Ramos (cell line): Measurements from ENCODE around the gene MYADML2.

ENCODE experiments used
- in situ Hi-C: fragments of 300-500 bp; cut with MboI; formaldehyde crosslinking; loops from one replicate; pipeline ENCODE4 v1.14.3; 2022; ENCODE audit warnings: low sequenced_read_pairs; ENCODE audit not compliant: unreplicated experiment

MYADML2 gene

GRCh38 chr17:81913394-81914102, 33.5 kb downstream of the MYADML2 start:
- in situ Hi-C loops, result no loop called here

DNA sequence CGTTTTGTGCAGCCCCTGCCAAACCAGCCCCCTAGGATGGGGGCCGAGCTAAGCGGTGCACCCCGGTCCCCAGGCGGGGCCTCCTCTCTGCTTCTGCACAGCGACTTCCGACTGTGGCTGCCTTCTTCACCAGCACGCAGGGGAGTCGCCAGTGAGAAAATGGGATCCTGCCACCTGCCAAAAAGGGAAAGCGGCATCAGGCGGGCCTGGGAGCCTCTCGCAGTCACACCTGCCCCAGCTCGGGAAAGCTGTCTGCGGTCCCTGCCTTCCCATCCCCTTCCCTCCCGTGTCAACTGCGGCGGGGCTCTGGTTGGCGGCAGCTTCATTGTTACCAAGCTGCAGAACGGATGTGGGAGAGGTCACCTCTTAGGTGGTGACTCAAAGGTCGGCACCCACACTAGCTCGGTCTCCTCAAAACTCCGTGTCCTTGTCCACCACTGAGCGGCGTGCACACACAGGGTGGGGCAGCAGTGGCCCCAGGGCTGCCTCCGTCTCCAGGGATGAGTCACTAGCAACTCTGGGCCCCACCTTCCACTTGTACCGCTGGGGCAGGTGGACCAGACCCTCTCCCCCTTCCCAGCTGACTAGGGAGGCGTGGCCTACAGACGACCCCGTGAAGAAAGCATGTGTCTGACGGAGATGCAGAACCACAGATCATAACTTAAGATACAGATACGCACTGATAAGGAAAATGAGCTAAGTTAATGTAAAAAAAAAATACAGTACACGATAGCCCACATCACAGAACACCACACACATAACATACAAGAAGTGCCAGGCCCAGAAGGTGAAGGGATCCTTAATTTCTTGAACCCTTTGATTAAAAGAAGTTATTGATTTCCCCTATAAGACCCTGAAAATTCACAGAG, 34.4 kb downstream of the MYADML2 start:
- in situ Hi-C loops, result no loop called here

GRCh38 chr17:81911969-81912368, 35.1 kb downstream of the MYADML2 start:
- in situ Hi-C loops, result no loop called here

- in situ Hi-C loops, result no loop called here
Observed at GRCh38 chr17:81911277-81911961, 35.6 kb downstream of the MYADML2 start, which contains the start of gene PCYT2. Gene PCYT2 (minus strand): TSS chr17:81911399. CDS start chr17:81911355, 44 bp downstream.

GRCh38 chr17:81910840-81911276, 36.2 kb downstream of the MYADML2 start:
- in situ Hi-C loops, result no loop called here

- in situ Hi-C loops, result no loop called here
Observed at GRCh38 chr17:81909966-81910839, 36.8 kb downstream of the MYADML2 start.

- in situ Hi-C loops, result no loop called here
Observed at GRCh38 chr17:81909231-81909630, 37.8 kb downstream of the MYADML2 start.

- in situ Hi-C loops, result no loop called here
Observed at GRCh38 chr17:81908793-81909192, 38.2 kb downstream of the MYADML2 start.

GRCh38 chr17:81907219-81908145, 39.6 kb downstream of the MYADML2 start:
- in situ Hi-C loops, result no loop called here

GRCh38 chr17:81906476-81907218, 40.4 kb downstream of the MYADML2 start:
- in situ Hi-C loops, result no loop called here

GRCh38 chr17:81905993-81906392, 41.0 kb downstream of the MYADML2 start:
- in situ Hi-C loops, result no loop called here

- in situ Hi-C loops, result no loop called here
Observed at GRCh38 chr17:81905424-81905875, 41.6 kb downstream of the MYADML2 start.

DNA sequence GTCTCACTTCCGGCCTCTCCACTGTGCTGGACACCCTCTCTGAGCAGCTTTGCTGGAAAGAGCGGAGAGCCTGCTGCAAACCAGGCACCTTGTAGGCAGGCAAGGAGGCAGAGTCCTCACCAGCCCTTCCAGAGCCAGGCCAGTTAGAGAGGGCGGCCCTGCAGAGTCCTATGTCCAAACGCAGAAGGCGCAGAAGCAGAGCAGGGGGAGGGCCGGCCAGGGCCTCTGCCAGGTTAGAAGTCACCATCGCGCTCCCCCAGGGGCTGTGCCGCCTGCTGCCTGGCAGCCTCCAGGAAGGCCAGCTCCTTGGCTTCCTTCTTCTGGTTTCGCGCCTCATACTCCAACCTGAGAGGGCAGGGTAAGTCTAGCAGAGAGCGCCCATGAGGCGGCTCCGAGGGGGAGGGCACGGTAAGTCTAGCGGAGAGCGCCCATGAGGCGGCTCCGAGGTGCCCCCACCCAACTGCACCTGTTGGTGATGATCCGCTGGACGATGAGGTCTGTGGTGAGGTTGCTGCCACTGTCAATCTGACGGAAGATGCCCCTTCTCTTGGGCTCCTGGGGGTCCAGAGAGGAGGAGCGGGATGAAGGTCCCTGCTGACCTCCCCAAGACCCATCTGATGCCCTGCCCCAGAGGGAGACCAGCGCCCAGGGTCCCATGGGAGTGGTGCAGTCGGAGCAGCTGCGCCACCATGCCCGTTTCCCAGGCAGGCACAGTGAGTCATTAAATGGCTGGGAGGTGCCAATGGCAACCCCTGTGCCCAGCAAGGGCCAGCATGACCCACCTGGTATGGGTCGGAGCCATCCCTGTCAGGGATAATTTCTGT, 42.2 kb downstream of the MYADML2 start:
- in situ Hi-C loops, result no loop called here

GRCh38 chr17:81903896-81904599, 43.0 kb downstream of the MYADML2 start:
- in situ Hi-C loops, result no loop called here

DNA sequence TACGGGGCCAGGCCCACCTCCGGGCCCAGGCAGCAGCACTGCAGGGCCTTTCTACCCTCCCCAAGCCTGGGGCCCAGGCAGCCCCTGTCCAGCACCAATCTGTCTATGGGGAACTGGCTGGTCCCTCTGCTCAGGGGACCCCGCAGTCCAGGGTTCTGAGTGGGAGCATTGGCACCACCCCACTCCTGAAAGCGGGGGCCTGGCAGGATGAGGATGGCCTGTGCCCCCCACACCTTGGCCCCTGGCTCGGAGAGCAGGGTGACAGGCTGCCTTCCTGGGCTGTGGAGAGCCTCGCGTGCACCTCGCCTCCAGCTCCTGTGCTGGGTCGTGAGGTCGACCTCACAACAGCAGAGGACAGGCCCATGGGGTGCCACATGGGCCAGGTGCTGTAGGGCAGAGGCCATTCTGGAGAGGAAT, 43.6 kb downstream of the MYADML2 start:
- in situ Hi-C loops, result no loop called here

DNA sequence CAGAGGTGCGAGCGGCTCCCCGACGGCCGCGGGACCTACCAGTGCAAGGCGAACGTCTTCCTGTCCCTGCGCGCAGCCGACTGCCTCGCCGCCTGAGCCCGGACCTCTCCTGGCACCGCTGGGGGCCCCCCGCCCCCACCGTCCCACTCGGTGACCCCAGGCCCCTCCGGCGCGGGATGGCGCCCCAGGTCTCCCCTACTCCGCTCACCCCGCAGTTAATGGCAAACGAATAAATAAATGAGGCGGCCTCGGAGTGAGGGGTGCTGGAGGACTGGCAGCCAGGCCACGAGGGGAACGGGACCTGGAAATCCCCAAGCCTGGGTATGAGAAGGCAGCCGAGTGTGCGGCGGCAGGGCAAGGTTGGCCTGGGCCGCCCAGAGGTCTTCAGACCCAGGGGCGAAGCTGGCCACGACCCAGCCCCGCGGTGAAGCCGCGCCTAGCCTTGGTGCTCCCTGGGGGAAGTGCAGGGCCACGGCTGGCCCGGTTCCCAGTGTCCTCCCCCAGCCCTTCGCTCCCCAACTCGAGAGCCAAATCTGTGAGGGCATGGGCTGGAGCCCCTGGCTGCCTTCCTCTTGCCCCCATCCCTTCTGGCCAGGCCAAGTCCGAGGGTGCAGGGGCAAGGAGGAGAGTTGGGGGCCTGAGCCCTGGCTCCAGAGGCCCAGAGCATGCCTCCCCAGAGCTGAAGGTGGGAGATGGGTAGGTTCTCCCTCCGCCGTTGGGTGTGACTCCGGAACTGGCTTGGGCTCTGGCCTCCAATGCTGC, 44.2 kb downstream of the MYADML2 start:
- in situ Hi-C loops, result no loop called here
